HCEC 1CT (cell line): ENCODE measurements around the gene NRXN3.

Source experiments
- DNase-seq: peaks from one replicate; pipeline ENCODE4 v3.0.0-alpha.2; 2017

Gene NRXN3

GRCh38 chr14:79274641-79275291 is 1104.6 kb downstream of the NRXN3 start:
- DNase-seq, result no peak

GRCh38 chr14:79275292-79275655 is 1105.1 kb downstream of the NRXN3 start:
- no peak for DNase-seq

DNA sequence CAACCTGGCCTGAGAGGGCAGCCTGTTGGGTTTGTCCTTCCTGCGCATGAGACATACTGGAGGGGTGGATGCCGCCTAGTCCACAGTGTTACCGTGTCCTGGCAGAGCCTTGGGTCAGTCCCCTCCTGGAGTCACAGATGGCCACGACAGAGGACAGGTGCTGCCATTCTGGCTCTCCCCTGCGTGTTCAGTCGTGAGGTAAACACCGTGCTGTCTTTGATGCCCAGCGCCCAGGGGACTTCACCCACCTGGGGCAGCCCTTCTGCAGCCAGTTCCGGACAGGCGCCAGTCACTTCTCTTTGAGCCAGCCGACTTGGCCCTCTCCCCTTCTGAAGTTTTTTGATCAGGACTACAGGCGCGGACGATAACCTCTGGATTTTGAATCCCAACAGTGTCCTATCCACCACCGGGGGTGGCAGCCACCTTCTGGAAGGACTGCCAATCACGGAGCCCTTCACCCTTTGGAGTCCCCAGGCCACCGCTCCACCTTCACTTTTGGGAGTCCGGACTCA is 1108.2 kb downstream of the NRXN3 start:
- no peak for DNase-seq

DNA sequence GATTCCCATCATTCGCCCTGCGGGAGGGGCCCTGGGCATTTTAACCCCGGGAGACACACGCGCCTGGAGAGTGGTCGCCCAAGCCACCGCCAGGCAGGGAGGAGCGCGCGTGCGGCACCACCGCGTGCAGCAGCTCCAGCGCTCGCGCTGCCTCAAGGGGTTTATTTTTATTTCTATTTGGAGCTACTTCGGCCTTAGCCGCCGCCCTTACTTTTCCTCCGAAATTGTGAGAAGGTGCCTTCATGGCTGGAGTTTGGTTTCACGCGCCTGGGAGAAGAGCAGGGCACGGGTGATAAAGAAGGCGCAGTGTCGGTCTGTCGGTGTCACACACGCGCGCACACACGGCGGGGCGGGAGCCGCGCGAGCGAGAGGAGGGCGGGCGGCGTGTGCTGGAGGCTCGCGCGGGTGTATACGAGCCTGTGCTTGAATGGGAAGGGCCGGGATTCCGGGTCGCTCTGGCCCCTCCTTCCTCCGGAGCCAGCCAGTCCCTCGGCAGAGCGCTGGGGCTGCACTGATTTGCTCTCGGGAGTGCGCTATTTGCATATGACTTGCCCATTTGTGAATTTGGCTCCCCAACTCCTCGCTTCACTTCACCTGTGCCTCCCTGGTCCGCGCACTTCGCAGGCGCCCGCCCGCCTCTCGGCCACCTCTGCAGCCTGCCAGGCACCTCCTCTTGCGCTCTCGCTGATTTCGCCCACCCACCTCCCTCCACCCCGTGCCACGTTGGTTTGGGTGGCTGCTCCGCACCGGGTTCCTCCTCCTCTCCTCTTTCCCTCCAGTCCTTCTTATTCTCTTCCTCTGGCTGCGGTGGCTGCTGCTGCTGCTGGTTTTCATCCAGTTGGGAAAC is 1108.8 kb downstream of the NRXN3 start:
- peak; percentile 75 for DNase-seq

GRCh38 chr14:79279645-79280597 is 1109.7 kb downstream of the NRXN3 start:
- DNase-seq, result no peak

GRCh38 chr14:79281244-79282152 is 1111.3 kb downstream of the NRXN3 start:
- DNase-seq, result no peak

DNA sequence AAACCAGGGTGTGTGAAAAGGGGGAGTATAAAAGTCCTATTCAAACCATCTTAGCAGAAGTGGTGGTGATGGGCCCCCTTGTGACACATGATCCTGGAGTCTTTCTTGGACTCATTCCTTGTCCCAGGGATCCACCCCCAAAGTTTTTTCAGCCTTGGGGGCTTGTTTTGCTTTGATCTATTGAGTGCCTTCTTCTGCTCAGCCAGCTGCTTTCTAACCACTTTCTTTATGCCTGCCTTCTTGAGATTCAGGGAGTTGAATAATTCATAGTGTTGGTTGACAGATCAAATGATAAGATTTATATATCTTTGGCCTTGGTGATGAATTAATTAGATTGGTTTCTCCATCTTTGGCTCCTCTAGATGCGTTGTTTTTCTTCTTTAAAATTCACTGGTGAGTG is 1114.4 kb downstream of the NRXN3 start:
- no peak for DNase-seq

GRCh38 chr14:79285263-79285662 is 1115.1 kb downstream of the NRXN3 start:
- no peak for DNase-seq

- DNase-seq, result no peak
Measured at GRCh38 chr14:79287976-79288375, 1117.8 kb downstream of the NRXN3 start.

DNA sequence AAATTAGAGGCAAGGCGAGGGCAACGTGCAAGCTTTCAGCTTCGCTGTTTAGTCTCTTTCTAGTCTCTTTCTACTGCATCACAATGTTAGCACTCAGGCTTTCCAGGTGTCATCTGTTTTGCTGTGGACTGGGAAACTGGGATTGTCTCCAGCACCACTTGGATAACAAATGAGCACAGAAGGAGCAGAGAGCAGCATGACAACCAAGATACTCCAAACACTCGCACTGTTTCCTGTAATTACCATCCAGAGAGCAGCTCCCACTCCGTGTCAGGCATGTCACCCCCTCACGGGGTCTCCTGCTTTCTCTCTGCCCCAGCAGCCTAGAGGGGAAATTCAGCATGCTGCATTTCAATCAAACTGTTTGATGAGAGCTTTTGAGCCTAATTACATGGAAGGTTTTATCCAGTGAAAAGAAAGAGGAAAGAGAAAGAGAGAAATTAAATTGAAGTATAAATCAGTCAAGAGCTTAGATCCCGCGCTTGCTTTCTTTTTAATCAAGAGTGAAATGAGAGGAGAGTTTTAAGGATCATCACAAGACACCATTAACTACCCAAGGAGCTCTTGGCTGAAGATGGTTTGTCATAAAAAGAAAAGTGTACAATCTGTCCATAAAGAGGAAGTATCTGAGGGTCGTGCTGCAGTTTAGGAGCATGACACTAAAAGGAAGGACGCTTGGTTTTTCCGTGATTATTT is 1123.5 kb downstream of the NRXN3 start:
- DNase-seq, result no peak

DNA sequence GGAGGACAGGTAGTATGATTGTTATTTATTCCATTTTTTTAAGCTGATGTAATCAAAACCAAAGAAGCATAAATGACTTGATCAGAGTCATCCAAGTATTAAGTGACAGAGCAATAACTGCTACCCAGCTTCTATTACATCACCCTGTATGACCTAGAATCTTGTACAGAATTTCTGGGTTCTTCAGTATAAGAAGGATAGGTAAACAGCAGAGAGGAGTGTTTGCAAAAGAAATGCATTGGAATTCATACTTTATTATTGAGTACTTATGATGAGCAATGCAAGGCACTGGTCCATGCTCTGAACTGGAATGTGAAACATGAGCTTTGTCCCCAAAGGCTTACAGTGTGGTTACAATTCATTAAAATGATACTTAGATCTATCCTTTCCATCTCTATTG is 1124.3 kb downstream of the NRXN3 start:
- peak; percentile 34 for DNase-seq

DNA sequence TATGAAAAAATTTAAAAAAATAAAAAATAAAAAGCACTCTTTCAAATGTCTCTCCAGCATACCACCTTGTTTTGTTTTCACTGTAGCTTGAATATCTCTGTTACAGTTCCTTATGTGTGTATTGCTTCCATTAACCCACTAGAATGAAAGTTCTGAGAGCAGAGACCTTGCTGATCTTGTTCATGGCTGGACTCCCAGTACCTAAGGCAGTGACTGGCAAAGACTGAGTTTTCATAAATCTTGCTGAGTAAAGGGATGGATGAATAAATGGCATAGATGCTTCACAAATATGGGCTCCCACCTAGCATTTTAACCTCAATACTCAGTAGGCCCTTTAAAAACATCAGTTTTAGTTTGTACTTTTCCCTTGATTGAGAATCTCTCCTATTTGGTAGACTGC is 1125.2 kb downstream of the NRXN3 start:
- no peak for DNase-seq

GRCh38 chr14:79298373-79298772 is 1128.2 kb downstream of the NRXN3 start:
- no peak for DNase-seq

DNA sequence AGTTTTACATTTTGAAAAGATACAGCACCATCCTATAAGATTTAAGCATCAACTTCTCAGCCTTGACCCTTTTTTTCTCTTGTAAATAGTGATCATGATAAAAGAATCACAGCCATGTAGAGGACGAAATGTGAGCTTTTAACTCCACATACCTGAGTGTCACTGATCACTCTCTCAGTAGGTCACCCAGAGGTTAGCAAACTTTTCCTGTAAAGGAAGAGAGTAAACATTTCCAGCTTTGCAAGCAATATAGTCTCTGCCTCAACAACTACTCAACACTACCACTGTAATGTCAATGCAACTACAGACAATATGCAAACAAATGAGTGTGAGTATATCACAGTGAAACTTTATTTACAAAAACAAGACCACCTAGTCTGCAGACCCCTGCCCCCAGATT is 1129.0 kb downstream of the NRXN3 start:
- no peak for DNase-seq

DNA sequence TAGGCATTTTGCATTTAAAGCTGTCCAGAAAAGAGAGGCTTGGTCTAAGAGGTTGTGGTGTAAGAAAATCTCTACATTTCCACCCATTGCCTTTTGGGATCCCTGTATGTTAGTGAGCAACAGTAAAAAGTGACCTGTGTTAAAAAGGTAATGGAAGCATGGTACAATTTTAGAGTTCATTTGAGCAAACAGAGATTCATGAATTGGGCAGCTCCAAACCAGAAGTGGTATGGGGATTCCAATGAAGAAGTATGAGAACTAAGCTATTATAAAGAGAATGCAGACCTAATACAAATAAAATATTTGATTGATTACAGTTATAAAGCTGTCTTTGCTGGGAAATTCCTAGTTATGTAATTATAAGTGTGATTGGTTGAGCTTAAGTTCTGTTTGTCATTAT is 1134.1 kb downstream of the NRXN3 start:
- no peak for DNase-seq

DNA sequence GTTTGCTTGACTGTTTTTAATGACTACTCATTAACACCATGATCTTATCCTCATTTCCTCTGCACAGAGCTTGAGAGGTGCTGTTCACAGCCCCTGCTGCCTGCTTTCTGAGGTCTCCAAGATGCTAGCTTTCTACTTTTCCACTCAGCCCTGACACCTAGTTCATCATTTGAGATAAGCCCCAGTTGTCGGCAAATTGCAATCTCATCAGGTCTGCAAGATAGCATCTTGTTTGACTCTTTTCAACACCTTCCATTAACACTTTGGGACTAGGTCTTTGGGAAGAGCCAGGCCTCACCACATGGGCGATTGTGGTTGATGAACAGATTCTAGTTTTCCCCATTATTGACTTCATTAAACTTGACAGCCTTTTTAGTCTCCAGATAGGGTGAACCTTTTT is 1136.4 kb downstream of the NRXN3 start:
- DNase-seq, result no peak

- peak; percentile 32 for DNase-seq
Measured at GRCh38 chr14:79318371-79318770, 1148.2 kb downstream of the NRXN3 start.

DNA sequence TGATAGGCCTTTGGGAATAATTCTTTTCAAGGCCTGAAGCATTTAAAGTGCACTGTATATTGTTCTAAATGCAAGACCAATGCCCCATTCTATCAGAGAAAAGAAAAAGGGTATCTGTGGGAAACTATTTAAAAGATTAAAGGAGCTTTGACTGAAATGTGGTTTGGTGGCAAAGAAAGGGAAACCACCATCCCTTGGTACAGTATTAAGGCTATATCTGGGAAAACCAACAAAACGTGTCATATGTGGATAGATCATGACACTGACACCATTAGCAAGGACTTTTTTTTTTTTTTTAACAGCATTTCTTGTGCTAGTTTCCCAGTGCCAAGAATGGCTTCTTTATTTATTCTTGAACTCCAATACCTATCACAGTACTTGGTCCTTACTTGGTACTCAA is 1150.4 kb downstream of the NRXN3 start:
- no peak for DNase-seq

- no peak for DNase-seq
Measured at GRCh38 chr14:79321070-79321469, 1150.9 kb downstream of the NRXN3 start.

DNA sequence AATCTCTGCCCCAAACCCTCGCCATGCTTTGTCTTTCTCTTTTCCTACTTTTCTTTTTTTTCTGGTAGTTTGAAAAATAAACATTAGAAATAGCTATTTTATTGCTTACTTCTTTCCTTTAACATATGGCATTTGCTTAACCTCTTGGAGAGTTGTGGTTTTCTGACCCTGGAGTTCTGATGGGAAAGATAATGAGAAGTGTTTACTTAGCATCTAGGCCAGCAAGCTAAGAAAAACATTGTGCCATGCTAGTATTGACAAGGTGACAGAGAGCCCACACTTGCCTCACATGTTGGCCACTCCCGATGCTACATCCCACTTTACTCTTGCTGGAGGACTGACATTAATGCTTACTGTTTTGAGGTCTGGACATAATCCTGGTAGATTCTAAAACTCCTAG is 1154.9 kb downstream of the NRXN3 start:
- peak; percentile 7 for DNase-seq

GRCh38 chr14:79325557-79325956 is 1155.4 kb downstream of the NRXN3 start:
- DNase-seq, result no peak
